Lower leg skin (tissue), 3 donors: ENCODE data around the gene KRTAP4-4.

ENCODE experiments used
- POLR2A ChIP-seq, 2 donors: fragments of 450-650 bp; IDR thresholded peaks; one replicate each; pipeline ENCODE4 v1.6.1; 2016 to 2017; ENCODE audit warnings: antibody characterized with exemption in 2 of 2, mild to moderate bottlenecking in 1 of 2, moderate library complexity in 1 of 2
- TF ChIP-seq, protein P1 (sequence below), 3 donors: fragments of 450-650 bp; IDR thresholded peaks; one replicate each; pipeline ENCODE4 v1.5.1; 2016; ENCODE audit warnings: antibody characterized with exemption in 3 of 3, mild to moderate bottlenecking in 3 of 3, moderate library complexity in 2 of 3

DNA sequence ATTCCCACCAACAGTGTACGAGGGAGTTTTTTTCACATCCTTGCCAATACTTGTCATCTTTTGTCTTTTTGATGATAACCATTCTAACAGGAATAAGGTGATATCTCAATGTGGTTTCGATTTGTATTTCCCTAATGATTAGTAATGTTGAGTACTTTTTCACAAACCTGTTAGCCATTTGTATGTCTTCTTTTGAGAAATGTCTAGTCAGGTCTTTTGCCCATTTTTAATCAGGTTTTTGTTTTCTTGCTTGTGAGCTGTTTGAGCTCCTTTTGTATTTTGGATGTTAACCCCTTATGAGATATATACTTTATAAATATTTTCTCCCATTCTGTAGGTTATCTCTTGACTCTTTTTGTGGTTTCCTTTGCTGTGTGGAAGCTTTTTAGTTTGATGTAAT, 9.0 kb downstream of the KRTAP4-4 start:
- TF ChIP-seq, protein P1, sequence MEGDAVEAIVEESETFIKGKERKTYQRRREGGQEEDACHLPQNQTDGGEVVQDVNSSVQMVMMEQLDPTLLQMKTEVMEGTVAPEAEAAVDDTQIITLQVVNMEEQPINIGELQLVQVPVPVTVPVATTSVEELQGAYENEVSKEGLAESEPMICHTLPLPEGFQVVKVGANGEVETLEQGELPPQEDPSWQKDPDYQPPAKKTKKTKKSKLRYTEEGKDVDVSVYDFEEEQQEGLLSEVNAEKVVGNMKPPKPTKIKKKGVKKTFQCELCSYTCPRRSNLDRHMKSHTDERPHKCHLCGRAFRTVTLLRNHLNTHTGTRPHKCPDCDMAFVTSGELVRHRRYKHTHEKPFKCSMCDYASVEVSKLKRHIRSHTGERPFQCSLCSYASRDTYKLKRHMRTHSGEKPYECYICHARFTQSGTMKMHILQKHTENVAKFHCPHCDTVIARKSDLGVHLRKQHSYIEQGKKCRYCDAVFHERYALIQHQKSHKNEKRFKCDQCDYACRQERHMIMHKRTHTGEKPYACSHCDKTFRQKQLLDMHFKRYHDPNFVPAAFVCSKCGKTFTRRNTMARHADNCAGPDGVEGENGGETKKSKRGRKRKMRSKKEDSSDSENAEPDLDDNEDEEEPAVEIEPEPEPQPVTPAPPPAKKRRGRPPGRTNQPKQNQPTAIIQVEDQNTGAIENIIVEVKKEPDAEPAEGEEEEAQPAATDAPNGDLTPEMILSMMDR (IDR thresholded peaks at IDR 0.05) = no peak
- TF ChIP-seq POLR2A (IDR thresholded peaks at IDR 0.05) = no peak
